Measurements from ENCODE around the gene MYRFL. TPM values are rescaled to one million over a fixed set of nuclear protein-coding genes. Genes with fewer than 3 reads are reported as not detected.

The MYRFL gene
- total RNA-seq, 1 experiment from 2014 or later, result not detected

- ChIA-PET POLR2A (no interaction called here), CTCF (interaction anchor here (0.5 to 1.6 kb wide), 3 partner anchors 11 to 856 kb away, joined by 3 to 11 read pairs (median 3); no protein-coding TSS in a partner anchor)
- no peak overlapping the region for H3K27ac Mint-ChIP-seq (ENCODE audit: low read depth, unreplicated experiment)
- no TSS peak for BruUV-seq (replicated peaks)
- H3K4me3 Mint-ChIP-seq (ENCODE audit: unreplicated experiment), result no peak overlapping the region
- no peaks in the 10 kb centered on the region for H3K36me3 Mint-ChIP-seq (ENCODE audit: insufficient read depth, unreplicated experiment)
- H3K9me3 Mint-ChIP-seq (ENCODE audit: unreplicated experiment), result no peaks in the 10 kb centered on the region
- DNase-seq (ENCODE audit: unreplicated experiment), result no peak
- intact Hi-C loops (cut with micrococcal nuclease), result no loop called here
- no peak for TF ChIP-seq CTCF (IDR thresholded peaks at IDR 0.05; ENCODE audit: unreplicated experiment)
- no peaks in the 10 kb centered on the region for H3K27me3 Mint-ChIP-seq (ENCODE audit: insufficient read depth, unreplicated experiment)
- H3K4me1 Mint-ChIP-seq (ENCODE audit: insufficient read depth, unreplicated experiment), result peaks cover 8% of the 10 kb centered on the region
Observed at GRCh38 chr12:69868695-69869094, 43.7 kb downstream of the MYRFL start.

- POLR2A ChIA-PET, result interaction anchor here (0.7 kb wide), 1 partner anchor 50 kb away, joined by 4 read pairs; no protein-coding TSS in a partner anchor
- H3K4me1 Mint-ChIP-seq (ENCODE audit: insufficient read depth, unreplicated experiment), result peaks cover 8% of the 10 kb centered on the region
- no peaks in the 10 kb centered on the region for H3K9me3 Mint-ChIP-seq (ENCODE audit: unreplicated experiment)
- H3K27ac Mint-ChIP-seq (ENCODE audit: low read depth, unreplicated experiment), result peak overlapping the region; percentile 61
- CTCF ChIA-PET, result interaction anchor here (0.6 to 1.8 kb wide), 5 partner anchors 9 to 886 kb away, joined by 3 read pairs; no protein-coding TSS in a partner anchor
- H3K27me3 Mint-ChIP-seq (ENCODE audit: insufficient read depth, unreplicated experiment), result no peaks in the 10 kb centered on the region
- BruUV-seq (replicated peaks), result no TSS peak
- DNase-seq (ENCODE audit: unreplicated experiment), result peak; percentile 48
- no peak overlapping the region for H3K4me3 Mint-ChIP-seq (ENCODE audit: unreplicated experiment)
- intact Hi-C loops (cut with micrococcal nuclease), result no loop called here
- TF ChIP-seq CTCF (IDR thresholded peaks at IDR 0.05; ENCODE audit: unreplicated experiment), result no peak
- H3K36me3 Mint-ChIP-seq (ENCODE audit: insufficient read depth, unreplicated experiment), result no peaks in the 10 kb centered on the region
Observed at GRCh38 chr12:69872804-69873203, 47.8 kb downstream of the MYRFL start.

- H3K27ac Mint-ChIP-seq (ENCODE audit: low read depth, unreplicated experiment), result peak overlapping the region; percentile 61
- H3K36me3 Mint-ChIP-seq (ENCODE audit: insufficient read depth, unreplicated experiment), result no peaks in the 10 kb centered on the region
- intact Hi-C loops (cut with micrococcal nuclease), result no loop called here
- H3K4me1 Mint-ChIP-seq (ENCODE audit: insufficient read depth, unreplicated experiment), result peaks cover 8% of the 10 kb centered on the region
- H3K27me3 Mint-ChIP-seq (ENCODE audit: insufficient read depth, unreplicated experiment), result no peaks in the 10 kb centered on the region
- H3K9me3 Mint-ChIP-seq (ENCODE audit: unreplicated experiment), result no peaks in the 10 kb centered on the region
- peak; percentile 67 for DNase-seq (ENCODE audit: unreplicated experiment)
- POLR2A ChIA-PET, result interaction anchor here (0.7 kb wide), 1 partner anchor 50 kb away, joined by 4 read pairs; no protein-coding TSS in a partner anchor
- no peak overlapping the region for H3K4me3 Mint-ChIP-seq (ENCODE audit: unreplicated experiment)
- CTCF ChIA-PET, result interaction anchor here (0.5 to 1.8 kb wide), 6 partner anchors 8 to 859 kb away, joined by 3 to 5 read pairs (median 3); no protein-coding TSS in a partner anchor
- no peak for TF ChIP-seq CTCF (IDR thresholded peaks at IDR 0.05; ENCODE audit: unreplicated experiment)
- no TSS peak for BruUV-seq (replicated peaks)
Observed at GRCh38 chr12:69873429-69873828, 48.4 kb downstream of the MYRFL start.

GRCh38 chr12:69874606-69875005 lies 49.6 kb downstream of the MYRFL start:
- intact Hi-C loops (cut with micrococcal nuclease), result no loop called here
- Mint-ChIP-seq H3K4me3 (ENCODE audit: unreplicated experiment) (no peak overlapping the region), H3K27me3 (ENCODE audit: insufficient read depth, unreplicated experiment) (no peaks in the 10 kb centered on the region), H3K27ac (ENCODE audit: low read depth, unreplicated experiment) (no peak overlapping the region), H3K9me3 (ENCODE audit: unreplicated experiment) (no peaks in the 10 kb centered on the region), H3K36me3 (ENCODE audit: insufficient read depth, unreplicated experiment) (no peaks in the 10 kb centered on the region), H3K4me1 (ENCODE audit: insufficient read depth, unreplicated experiment) (peaks cover 15% of the 10 kb centered on the region)
- POLR2A ChIA-PET, result interaction anchor here (0.9 kb wide), 1 partner anchor 135 kb away, joined by 3 read pairs; no protein-coding TSS in a partner anchor
- no peak for TF ChIP-seq CTCF (IDR thresholded peaks at IDR 0.05; ENCODE audit: unreplicated experiment)
- no peak for DNase-seq (ENCODE audit: unreplicated experiment)
- no TSS peak for BruUV-seq (replicated peaks)
- CTCF ChIA-PET, result interaction anchor here (0.5 to 0.7 kb wide), 3 partner anchors 702 to 1016 kb away, joined by 3 to 4 read pairs (median 4); no protein-coding TSS in a partner anchor
